WTC11 (cell line): ENCODE results near the gene AHCYL1. TPM values are rescaled to one million over a fixed set of nuclear protein-coding genes. Genes with fewer than 3 reads are reported as not detected.

Source experiments
- ATAC-seq: fragments of 200-7000 bp; cut with Tn5 transposase; 2 replicates; pipeline ENCODE4 v1.10.0; 2021; ENCODE audit warnings: mild to moderate bottlenecking, moderate library complexity
- CTCF ChIA-PET: fragments of 300-600 bp; sonication (Branson Sonifier 250); formaldehyde crosslinking; loops from one replicate; lab custom pipeline; 2021; ENCODE audit warnings: antibody characterized with exemption; lab: Charles Lee
- POLR2A ChIA-PET: fragments of 350-600 bp; sonication (Branson Sonifier 250); formaldehyde crosslinking; loops from one replicate; lab custom pipeline; 2021; ENCODE audit warnings: antibody characterized with exemption; lab: Charles Lee
- DNase-seq: peaks from one replicate; pipeline ENCODE4 v3.0.0; 2021; ENCODE audit warnings: low spot score
- H3K27ac Mint-ChIP-seq: 2 replicates; pipeline ENCODE4 v1.8.0; 2021; ENCODE audit warnings: mixed read lengths
- H3K27me3 Mint-ChIP-seq: 2 replicates; pipeline ENCODE4 v1.8.0; 2021; ENCODE audit warnings: low read depth, mild to moderate bottlenecking, moderate library complexity, mixed read lengths
- H3K36me3 Mint-ChIP-seq: 2 replicates; pipeline ENCODE4 v1.8.0; 2021; ENCODE audit warnings: mixed read lengths
- H3K4me1 Mint-ChIP-seq: 2 replicates; pipeline ENCODE4 v1.8.0; 2022; ENCODE audit warnings: mixed read lengths
- H3K4me3 Mint-ChIP-seq: 2 replicates; pipeline ENCODE4 v1.8.0; 2021; ENCODE audit warnings: mild to moderate bottlenecking, moderate library complexity, mixed read lengths
- H3K9me3 Mint-ChIP-seq: 2 replicates; pipeline ENCODE4 v1.8.0; 2021; ENCODE audit warnings: mixed read lengths
- AR ChIP-seq: fragments of 250-450 bp; sonication (Bioruptor Pico); IDR thresholded peaks from 2 replicates; pipeline ENCODE4 v1.9.0; 2021; ENCODE audit warnings: mild to moderate bottlenecking
- ATF6 ChIP-seq: sonication (generic); formaldehyde crosslinking; IDR thresholded peaks from 2 replicates; pipeline ENCODE4 v1.8.1; 2023; ENCODE audit warnings: mild to moderate bottlenecking, missing genetic modification reagents
- FOXK1 ChIP-seq: sonication (generic); formaldehyde crosslinking; IDR thresholded peaks from 2 replicates; pipeline ENCODE4 v1.8.0; 2022; ENCODE audit warnings: mild to moderate bottlenecking, moderate library complexity, missing genetic modification reagents
- GTF2I ChIP-seq: fragments of 250-450 bp; sonication (Bioruptor Pico); conservative IDR thresholded peaks from 2 replicates; pipeline ENCODE4 v1.4.0; 2021; ENCODE audit warnings: mild to moderate bottlenecking
- IRF1 ChIP-seq: sonication (generic); formaldehyde crosslinking; IDR thresholded peaks from 2 replicates; pipeline ENCODE4 v1.8.0; 2023; ENCODE audit warnings: missing genetic modification reagents
- JUN ChIP-seq: sonication (generic); formaldehyde crosslinking; IDR thresholded peaks from 2 replicates; pipeline ENCODE4 v1.8.0; 2023; ENCODE audit warnings: mild to moderate bottlenecking, missing genetic modification reagents
- KAT7 ChIP-seq: sonication (generic); formaldehyde crosslinking; IDR thresholded peaks from 2 replicates; pipeline ENCODE4 v1.8.1; 2023; ENCODE audit warnings: missing genetic modification reagents, mild to moderate bottlenecking, borderline replicate concordance
- ZBTB43 ChIP-seq: sonication (generic); formaldehyde crosslinking; IDR thresholded peaks from 2 replicates; pipeline ENCODE4 v1.8.1; 2023; ENCODE audit warnings: mild to moderate bottlenecking, missing genetic modification reagents
- ZNF263 ChIP-seq: sonication (generic); formaldehyde crosslinking; IDR thresholded peaks from 2 replicates; pipeline ENCODE4 v1.8.1; 2022; ENCODE audit warnings: low read depth, mild to moderate bottlenecking, moderate library complexity, missing genetic modification reagents
- ZNF396 ChIP-seq: fragments of 250-450 bp; sonication (Bioruptor Pico); IDR thresholded peaks from 2 replicates; pipeline ENCODE4 v1.8.0; 2021; ENCODE audit warnings: mild to moderate bottlenecking, moderate library complexity, borderline replicate concordance
- ZNF512 ChIP-seq: sonication (generic); formaldehyde crosslinking; IDR thresholded peaks from 2 replicates; pipeline ENCODE4 v1.8.1; 2022; ENCODE audit warnings: missing genetic modification reagents, borderline replicate concordance
- total RNA-seq: library from RNA; stranded (reverse); gene quantifications from 3 replicates; pipeline ENCODE4 v1.2.3, GENCODE V29; 2021

The AHCYL1 gene
- total RNA-seq, 1 experiment from 2014 or later: 92.1 TPM

- ATAC-seq: peak; percentile 74
- no peaks in the 10 kb centered on the region for H3K4me1 Mint-ChIP-seq
Measured at GRCh38 chr1:110047463-110047862, 62.9 kb downstream of the AHCYL1 start.

More at GRCh38 chr1:110047463-110047862, 62.9 kb downstream of the AHCYL1 start:
- POLR2A ChIA-PET: no interaction called here
- no peaks in the 10 kb centered on the region for H3K9me3 Mint-ChIP-seq
- no peak for DNase-seq
- H3K36me3 Mint-ChIP-seq: peaks cover 81% of the 10 kb centered on the region
- no peak overlapping the region for H3K4me3 Mint-ChIP-seq
- H3K27me3 Mint-ChIP-seq: no peaks in the 10 kb centered on the region
- TF ChIP-seq KAT7 (CRISPR knock-in tag): no peak
- TF ChIP-seq ZNF396 (CRISPR knock-in tag): no peak
- TF ChIP-seq IRF1 (CRISPR knock-in tag): no peak
- TF ChIP-seq ATF6 (CRISPR knock-in tag): no peak
- TF ChIP-seq AR: no peak
- TF ChIP-seq ZNF263: no peak
- TF ChIP-seq FOXK1 (CRISPR knock-in tag): no peak
- TF ChIP-seq GTF2I: no peak
- TF ChIP-seq JUN (CRISPR knock-in tag): no peak
- TF ChIP-seq ZBTB43: no peak
- TF ChIP-seq ZNF512 (CRISPR knock-in tag): no peak
- H3K27ac Mint-ChIP-seq: no peak overlapping the region
- CTCF ChIA-PET: interaction anchor here (1.0 to 1.5 kb wide), 5 partner anchors 12 to 149 kb away, joined by 3 to 7 read pairs (median 4); partner anchors contain the start of gene STRIP1
